ENCODE measurements around the gene SERP2. TPM values are rescaled to one million over a fixed set of nuclear protein-coding genes. Genes with fewer than 3 reads are reported as not detected.

SERP2 gene
- total RNA-seq, 1 experiment from 2014 or later, result 1.8 TPM

DNA sequence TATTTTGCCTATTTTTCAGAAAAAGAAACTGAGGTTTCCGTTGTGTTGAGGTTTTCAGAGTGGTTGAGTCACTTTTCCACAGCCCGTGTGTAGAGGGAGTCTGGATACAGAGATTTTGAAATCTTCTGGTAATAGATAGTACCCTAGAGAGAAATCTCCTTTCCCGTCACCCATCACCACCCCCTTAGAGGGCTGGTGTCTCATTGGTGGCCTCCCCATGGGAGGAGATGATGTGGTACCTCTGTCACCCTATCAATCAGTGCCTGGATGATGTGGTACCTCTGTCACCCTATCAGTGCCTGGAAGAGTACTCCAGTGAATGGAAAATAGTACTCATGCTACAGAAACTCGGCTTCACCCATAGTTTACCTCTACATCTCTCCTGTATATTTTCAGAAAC is 42.2 kb upstream of the SERP2 start:
- TF ChIP-seq, protein P1, sequence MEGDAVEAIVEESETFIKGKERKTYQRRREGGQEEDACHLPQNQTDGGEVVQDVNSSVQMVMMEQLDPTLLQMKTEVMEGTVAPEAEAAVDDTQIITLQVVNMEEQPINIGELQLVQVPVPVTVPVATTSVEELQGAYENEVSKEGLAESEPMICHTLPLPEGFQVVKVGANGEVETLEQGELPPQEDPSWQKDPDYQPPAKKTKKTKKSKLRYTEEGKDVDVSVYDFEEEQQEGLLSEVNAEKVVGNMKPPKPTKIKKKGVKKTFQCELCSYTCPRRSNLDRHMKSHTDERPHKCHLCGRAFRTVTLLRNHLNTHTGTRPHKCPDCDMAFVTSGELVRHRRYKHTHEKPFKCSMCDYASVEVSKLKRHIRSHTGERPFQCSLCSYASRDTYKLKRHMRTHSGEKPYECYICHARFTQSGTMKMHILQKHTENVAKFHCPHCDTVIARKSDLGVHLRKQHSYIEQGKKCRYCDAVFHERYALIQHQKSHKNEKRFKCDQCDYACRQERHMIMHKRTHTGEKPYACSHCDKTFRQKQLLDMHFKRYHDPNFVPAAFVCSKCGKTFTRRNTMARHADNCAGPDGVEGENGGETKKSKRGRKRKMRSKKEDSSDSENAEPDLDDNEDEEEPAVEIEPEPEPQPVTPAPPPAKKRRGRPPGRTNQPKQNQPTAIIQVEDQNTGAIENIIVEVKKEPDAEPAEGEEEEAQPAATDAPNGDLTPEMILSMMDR (conservative IDR thresholded peaks at IDR 0.05), result no peak
- no CpG with 5 or more reads among the region's 4 CpGs for WGBS (ENCODE audit: extremely low coverage, insufficient read length, low lambda C conversion rate)
- Histone ChIP-seq H3K79me1 (ENCODE audit: insufficient read depth, low read depth, low read length, poor library complexity, severe bottlenecking) (no peaks in the 10 kb centered on the region), H4K20me1 (ENCODE audit: control insufficient read depth, insufficient read depth, insufficient read length) (no peaks in the 10 kb centered on the region), H2BK12ac (ENCODE audit: insufficient read length, low read depth, low read length) (no peak overlapping the region), H3K27ac (ENCODE audit: insufficient read length, low read depth, low read length) (no peak overlapping the region), H3K23me2 (ENCODE audit: insufficient read length, low read depth, low read length, poor library complexity, severe bottlenecking) (no peaks in the 10 kb centered on the region), H3K23ac (ENCODE audit: insufficient read length, low read depth, low read length) (no peak overlapping the region), H3K9me3 (ENCODE audit: control insufficient read depth, low read depth, low read length) (no peaks in the 10 kb centered on the region), H3K4me2 (ENCODE audit: insufficient read depth, insufficient read length, low read length) (no peak overlapping the region), H3K4ac (ENCODE audit: low read depth, low read length) (no peak overlapping the region), H2AK5ac (ENCODE audit: insufficient read length, low read length) (no peak overlapping the region), H3K79me2 (ENCODE audit: insufficient read depth, low read length) (no peaks in the 10 kb centered on the region; the same call in 1 of the 2 replicates), H3K14ac (ENCODE audit: insufficient read depth, low read length) (no peak overlapping the region), H2BK5ac (ENCODE audit: insufficient read length, low read length) (no peak overlapping the region), H2BK20ac (ENCODE audit: low read depth, low read length, poor library complexity, severe bottlenecking) (no peak overlapping the region), H2BK15ac (ENCODE audit: low read depth, low read length) (no peak overlapping the region), H3T11ph (ENCODE audit: low read length) (no peak overlapping the region), H2AFZ (ENCODE audit: low read length) (no peak overlapping the region), H3K9ac (ENCODE audit: extremely low read depth, insufficient read length, low read length) (no peak overlapping the region), H4K5ac (ENCODE audit: insufficient read length, low read depth, low read length) (no peak overlapping the region), H3K56ac (ENCODE audit: insufficient read length, low read depth, low read length) (no peak overlapping the region), H3K27me3 (ENCODE audit: insufficient read depth, low read length) (no peaks in the 10 kb centered on the region), H3K4me1 (ENCODE audit: insufficient read depth, low read length) (peaks cover 3% of the 10 kb centered on the region; the same call in 1 of the 2 replicates), H2BK120ac (ENCODE audit: low read depth, low read length, poor library complexity, severe bottlenecking) (no peak overlapping the region), H4K91ac (ENCODE audit: insufficient read length, low read depth, low read length) (no peak overlapping the region), H3K18ac (ENCODE audit: insufficient read length, low read depth, low read length) (no peak overlapping the region), H4K8ac (replicated peaks; ENCODE audit: insufficient read length, low read depth, low read length) (no peak overlapping the region)
- peaks cover 11 to 13% of the 10 kb centered on the region in 2 experiments; a peak in 3 of 5 replicates for H3K9me3 Mint-ChIP-seq
- H3K36me3 Mint-ChIP-seq (ENCODE audit: insufficient read depth in 1 of 3, low read depth in 3 of 3), result peaks cover 0 to 4% (median 3%) of the 10 kb centered on the region in 3 experiments; a peak in 2 of 7 replicates
- no peak for DNase-seq
- H3K4me1 Mint-ChIP-seq, result peaks cover 18 to 33% of the 10 kb centered on the region in 2 experiments
- no peak overlapping the region for H3K27ac Mint-ChIP-seq
- H3K27me3 Mint-ChIP-seq (ENCODE audit: low read depth), result no peaks in the 10 kb centered on the region; the same call in none of the 2 replicates
- H3K4me3 Mint-ChIP-seq, result no peak overlapping the region
